Right lobe of liver (tissue), 4 donors: ENCODE measurements around the gene BMPER.

Experiments used
- CTCF ChIP-seq, 4 donors: fragments of 200-600 bp in 3 of 4; fragments of 450-650 bp in 1 of 4; IDR thresholded peaks; one replicate each; pipeline versions ENCODE4 v1.5.1 to v1.8.0; 2016 to 2022; ENCODE audit warnings: antibody characterized with exemption in 4 of 4, mild to moderate bottlenecking in 2 of 4
- POLR2A ChIP-seq: fragments of 450-650 bp; IDR thresholded peaks from one replicate; pipeline ENCODE4 v1.6.1; 2017; ENCODE audit warnings: antibody characterized with exemption, mild to moderate bottlenecking
- donor health status: DM: no; HTN: no; CAD: no.
- donor health status: DM: no; HTN: no; CAD: no.
- donor health status: DM: no; HTN: yes; CAD: no.

- TF ChIP-seq CTCF (IDR thresholded peaks at IDR 0.05) (peak; percentile 78 to 99 (median 96)), POLR2A (no peak)
Measured at GRCh38 chr7:33932832-33933468, 27.6 kb downstream of the BMPER start.
